ENCODE results near the gene SDC4.
A peak's percentile ranks its signal among the peaks of the same experiment; 100 is the strongest.
"Not testable (repeated sequence)": the region's sequence is repeated elsewhere in the genome, so short reads cannot be mapped to it uniquely, and the experiment has no call there.

SDC4 gene

GRCh38 chr20:45363611-45364492 is 15.6 kb upstream of the SDC4 start:
- DNase-seq = no peak

GRCh38 chr20:45362804-45363610 is 14.8 kb upstream of the SDC4 start, which contains the start of gene SYS1:
SYS1 (plus strand) TSS chr20:45363156; CDS start chr20:45363532, 376 bp downstream.
- DNase-seq = peak; percentile 99

- no peak for DNase-seq
Measured at GRCh38 chr20:45361793-45362192, 13.6 kb upstream of the SDC4 start.

GRCh38 chr20:45359406-45360148 is 11.4 kb upstream of the SDC4 start:
- no peak for DNase-seq

- DNase-seq = no peak
Measured at GRCh38 chr20:45359069-45359405, 10.8 kb upstream of the SDC4 start.

- no peak for DNase-seq
Measured at GRCh38 chr20:45358282-45359068, 10.3 kb upstream of the SDC4 start.

GRCh38 chr20:45355209-45356084 is 7.2 kb upstream of the SDC4 start:
- peak; percentile 76 for DNase-seq

- DNase-seq = peak; percentile 47
Measured at GRCh38 chr20:45354423-45355208, 6.4 kb upstream of the SDC4 start.

GRCh38 chr20:45353746-45354145 is 5.5 kb upstream of the SDC4 start:
- no peak for DNase-seq

GRCh38 chr20:45352729-45353128 is 4.5 kb upstream of the SDC4 start:
- DNase-seq = no peak

- DNase-seq = not testable (repeated sequence)
Measured at GRCh38 chr20:45350795-45351194, 2.6 kb upstream of the SDC4 start.

GRCh38 chr20:45350217-45350616 is 2.0 kb upstream of the SDC4 start:
- no peak for DNase-seq

- no peak for DNase-seq
Measured at GRCh38 chr20:45347297-45347935, 808 bp downstream of the SDC4 start.

GRCh38 chr20:45346851-45347250 is 1.4 kb downstream of the SDC4 start:
- peak; percentile 33 for DNase-seq

GRCh38 chr20:45346291-45346718 is 1.9 kb downstream of the SDC4 start:
- peak; percentile 40 for DNase-seq

GRCh38 chr20:45345104-45345936 is 2.9 kb downstream of the SDC4 start:
- no peak for DNase-seq

- DNase-seq = peak; percentile 48
Measured at GRCh38 chr20:45344168-45344860, 3.9 kb downstream of the SDC4 start.

GRCh38 chr20:45343532-45344167 is 4.6 kb downstream of the SDC4 start:
- DNase-seq = no peak

All from activated CD4-positive, alpha-beta T cell treated with anti-CD3 and anti-CD28 coated beads, Interleukin-10, Interleukin-2, amounts not matched to agents 100 ng/mL and 50 ng/mL, durations not matched to agents 16 hours and 8 hours (primary cell).